Measurements from ENCODE around the gene ANAPC1.
"Not testable (repeated sequence)": the region's sequence is repeated elsewhere in the genome, so short reads cannot be mapped to it uniquely, and the experiment has no call there.

ANAPC1 gene

DNA sequence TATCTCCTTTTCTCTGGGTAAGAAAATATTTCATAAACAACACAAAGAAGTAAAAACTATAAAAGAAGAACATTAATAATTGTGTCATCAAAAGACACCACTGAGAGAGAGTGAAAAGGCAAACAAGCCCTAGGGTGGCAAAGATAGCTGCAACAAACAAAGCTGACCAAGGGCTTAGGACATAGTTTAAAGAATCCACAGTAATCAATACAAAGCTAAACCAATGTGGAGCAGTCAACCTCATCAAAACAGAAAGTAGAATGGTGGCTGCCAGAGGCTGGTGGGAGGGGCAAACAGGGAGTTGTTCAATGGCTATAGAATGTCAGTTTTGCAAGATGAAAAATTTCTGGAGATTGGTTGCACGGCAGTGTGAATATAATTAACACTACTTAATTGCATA, 93.4 kb downstream of the ANAPC1 start:
- not testable (repeated sequence) for H3K4me3 ChIP-seq (ENCODE audit: low read length); DNase-seq (ENCODE audit: low read depth)

DNA sequence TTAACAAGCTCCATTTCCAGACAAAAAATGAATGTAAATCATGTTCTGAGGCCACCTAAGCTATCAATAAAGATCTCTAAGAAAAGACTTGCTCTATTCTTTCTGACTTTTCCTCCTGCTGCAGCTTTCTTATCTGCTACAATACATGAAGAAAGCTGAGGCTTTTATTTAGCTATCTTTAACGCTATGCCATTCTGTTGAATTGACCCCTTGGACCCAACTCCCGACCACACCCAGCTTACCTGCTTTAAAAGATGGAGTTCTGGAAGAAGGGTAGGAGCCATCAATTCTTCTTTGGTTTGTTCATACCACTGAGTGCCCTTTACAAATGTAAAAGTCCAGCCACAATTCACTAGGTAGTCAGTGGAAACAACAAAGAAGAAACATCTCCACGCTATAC, 99.9 kb downstream of the ANAPC1 start:
- DNase-seq (ENCODE audit: low read depth); H3K4me3 ChIP-seq (ENCODE audit: low read length): not testable (repeated sequence)

DNA sequence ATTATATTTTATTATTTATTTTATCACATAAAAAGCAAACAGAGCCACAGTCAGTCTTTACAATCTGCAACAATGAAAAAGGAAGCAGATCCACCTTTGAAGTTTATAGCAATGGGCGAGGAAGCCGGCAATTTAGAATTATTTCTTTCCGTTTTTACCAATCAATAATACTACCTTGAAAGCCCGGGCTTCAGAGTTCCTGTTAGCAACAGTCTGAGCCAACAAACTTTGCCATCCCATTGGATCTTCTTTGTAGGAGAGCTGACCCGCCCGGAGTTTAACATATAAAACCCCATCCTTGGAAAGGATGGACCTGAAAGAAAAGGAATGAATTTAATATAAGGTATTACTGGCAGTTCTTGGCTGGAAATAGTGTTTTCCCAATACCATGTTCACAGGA, 101.8 kb downstream of the ANAPC1 start:
- not testable (repeated sequence) for H3K4me3 ChIP-seq (ENCODE audit: low read length); DNase-seq (ENCODE audit: low read depth)

- DNase-seq (ENCODE audit: low read depth); H3K4me3 ChIP-seq (ENCODE audit: low read length): not testable (repeated sequence)
Observed at GRCh38 chr2:111781443-111782094, 102.4 kb downstream of the ANAPC1 start.

DNA sequence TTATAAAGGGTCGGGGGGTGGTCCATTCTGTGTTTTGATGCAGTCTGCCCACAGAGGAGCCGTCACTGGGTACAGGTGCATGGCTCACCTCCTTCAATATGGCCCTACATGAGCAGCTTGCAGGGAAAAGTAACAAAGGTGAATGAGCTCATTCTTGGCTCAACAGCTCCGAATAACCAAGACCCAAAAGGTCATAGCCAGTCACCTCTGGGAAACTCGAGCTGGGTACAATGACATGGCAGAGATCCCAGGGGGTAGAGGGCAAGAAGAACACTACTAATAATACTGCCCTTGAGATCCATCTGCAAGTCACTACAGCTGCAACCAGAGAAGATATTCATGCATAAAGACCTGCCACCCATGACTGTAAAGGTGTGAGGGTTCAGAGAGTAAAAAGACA, 106.8 kb downstream of the ANAPC1 start:
- not testable (repeated sequence) for H3K4me3 ChIP-seq (ENCODE audit: low read length); DNase-seq (ENCODE audit: low read depth)

DNA sequence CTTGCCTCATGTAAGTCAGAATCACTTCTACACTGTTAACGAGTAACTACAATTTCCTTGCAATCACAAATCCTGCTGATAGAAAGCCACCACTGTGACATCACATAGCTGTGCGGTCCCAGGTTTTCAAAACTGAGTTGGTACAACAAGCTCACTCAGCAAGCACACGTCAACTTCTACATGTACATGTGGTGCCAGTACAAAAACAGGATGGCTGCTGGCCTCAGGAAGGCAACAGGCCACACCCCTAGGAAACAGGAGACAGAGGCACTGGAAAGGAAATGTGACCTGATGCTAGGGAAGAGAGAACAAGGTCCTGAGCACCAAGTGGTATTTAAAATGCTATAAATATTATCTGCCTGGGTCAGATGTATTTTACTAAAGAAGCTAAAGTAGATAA, 107.7 kb downstream of the ANAPC1 start:
- not testable (repeated sequence) for H3K4me3 ChIP-seq (ENCODE audit: low read length); DNase-seq (ENCODE audit: low read depth)

DNA sequence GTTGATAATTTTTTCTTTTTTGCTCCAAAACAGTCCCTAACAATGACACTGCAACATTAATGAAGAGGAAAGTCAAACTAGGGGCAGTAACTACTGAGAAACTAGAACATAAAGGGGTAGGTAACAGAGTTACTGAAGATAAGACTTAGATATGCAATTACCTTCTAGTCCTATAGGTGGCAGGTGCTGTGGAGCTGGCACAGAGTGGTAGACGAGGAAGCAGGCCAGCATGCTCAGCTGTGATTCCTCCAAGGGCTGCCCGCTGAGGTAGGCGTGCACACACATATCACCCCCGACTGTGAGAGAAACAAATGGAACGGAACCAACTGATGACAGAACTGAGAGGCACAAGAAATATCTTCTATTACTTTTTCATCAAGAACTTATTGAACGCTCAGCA, 111.8 kb downstream of the ANAPC1 start:
- not testable (repeated sequence) for H3K4me3 ChIP-seq (ENCODE audit: low read length); DNase-seq (ENCODE audit: low read depth)

GRCh38 chr2:111770916-111771658, 112.9 kb downstream of the ANAPC1 start:
- H3K4me3 ChIP-seq (ENCODE audit: low read length); DNase-seq (ENCODE audit: low read depth): not testable (repeated sequence)

- H3K4me3 ChIP-seq (ENCODE audit: low read length); DNase-seq (ENCODE audit: low read depth): not testable (repeated sequence)
Observed at GRCh38 chr2:111768266-111769190, 115.5 kb downstream of the ANAPC1 start.

- DNase-seq (ENCODE audit: low read depth); H3K4me3 ChIP-seq (ENCODE audit: low read length): not testable (repeated sequence)
Observed at GRCh38 chr2:111767087-111767486, 116.9 kb downstream of the ANAPC1 start.

- not testable (repeated sequence) for DNase-seq (ENCODE audit: low read depth)
Observed at GRCh38 chr2:111766295-111766694, 117.7 kb downstream of the ANAPC1 start.

DNA sequence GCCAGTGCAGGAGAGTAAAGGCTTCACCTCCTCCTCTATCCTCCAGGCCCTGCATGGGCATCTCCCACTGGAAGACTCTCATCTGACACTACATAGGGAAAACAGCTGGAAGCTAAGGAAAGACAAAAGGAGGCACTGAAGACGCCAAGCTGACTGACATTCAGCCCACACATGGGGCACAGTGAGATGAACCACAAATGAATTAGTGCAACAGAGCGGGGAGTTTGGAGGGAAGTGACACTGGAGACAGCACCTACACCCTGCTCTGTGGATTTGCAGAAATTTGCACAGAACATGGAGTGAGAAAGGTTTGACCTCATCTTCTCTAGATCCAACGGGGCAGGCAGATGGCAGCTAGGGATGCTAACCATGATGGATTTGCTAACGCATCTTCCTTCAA, 119.8 kb downstream of the ANAPC1 start:
- H3K4me3 ChIP-seq (ENCODE audit: low read length); DNase-seq (ENCODE audit: low read depth): not testable (repeated sequence)

More at GRCh38 chr2:111766295-111766694, 117.7 kb downstream of the ANAPC1 start:
- not testable (repeated sequence) for H3K4me3 ChIP-seq (ENCODE audit: low read length)

DNA sequence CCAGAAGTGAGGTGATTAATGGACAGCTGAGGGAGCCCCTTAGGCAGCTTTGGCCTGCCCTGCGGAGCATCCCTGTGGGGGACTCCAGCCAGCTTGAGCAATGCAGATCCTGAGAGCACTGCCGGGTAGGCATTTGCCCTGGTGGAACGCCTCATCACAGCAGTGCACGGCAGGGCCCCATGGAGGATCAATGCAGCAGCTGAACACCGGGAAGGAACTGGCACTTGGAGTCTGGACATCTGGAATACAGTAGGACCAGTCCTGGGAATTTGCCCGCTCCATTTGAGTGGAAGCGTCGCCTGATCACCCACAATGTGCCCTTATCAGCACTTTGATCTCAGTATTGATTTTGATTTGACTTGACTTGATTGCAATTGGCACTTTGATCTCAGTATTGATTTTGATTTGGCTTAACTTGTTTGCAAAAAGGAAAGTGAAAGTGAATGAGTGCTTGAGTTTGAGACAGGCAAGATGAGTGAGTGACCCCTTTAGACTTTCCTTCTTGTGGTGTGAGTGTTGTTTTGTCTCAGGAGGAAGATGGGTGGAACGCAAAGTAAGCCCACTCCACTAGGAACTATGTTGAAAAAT, 123.2 kb downstream of the ANAPC1 start:
- not testable (repeated sequence) for DNase-seq (ENCODE audit: low read depth); H3K4me3 ChIP-seq (ENCODE audit: low read length)

DNA sequence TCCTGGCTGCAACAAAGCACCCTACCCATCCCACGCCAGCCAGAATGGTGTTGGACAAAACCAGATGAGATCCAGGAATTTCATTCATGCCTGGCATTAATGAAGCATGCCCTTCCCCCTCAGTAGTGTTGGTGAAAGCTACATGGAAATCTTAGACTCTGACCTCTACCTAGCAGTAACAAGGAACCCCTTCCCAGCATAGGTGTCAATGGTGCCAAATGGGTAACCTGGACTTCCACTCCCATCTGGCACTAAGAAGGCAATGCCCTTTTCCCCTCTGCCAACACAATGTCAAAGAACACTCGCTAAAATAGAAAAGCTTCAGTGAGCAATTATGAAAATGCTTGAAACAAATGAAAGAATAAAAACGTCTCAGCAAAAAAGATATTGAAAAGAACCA, 131.5 kb downstream of the ANAPC1 start:
- not testable (repeated sequence) for H3K4me3 ChIP-seq (ENCODE audit: low read length); DNase-seq (ENCODE audit: low read depth)

DNA sequence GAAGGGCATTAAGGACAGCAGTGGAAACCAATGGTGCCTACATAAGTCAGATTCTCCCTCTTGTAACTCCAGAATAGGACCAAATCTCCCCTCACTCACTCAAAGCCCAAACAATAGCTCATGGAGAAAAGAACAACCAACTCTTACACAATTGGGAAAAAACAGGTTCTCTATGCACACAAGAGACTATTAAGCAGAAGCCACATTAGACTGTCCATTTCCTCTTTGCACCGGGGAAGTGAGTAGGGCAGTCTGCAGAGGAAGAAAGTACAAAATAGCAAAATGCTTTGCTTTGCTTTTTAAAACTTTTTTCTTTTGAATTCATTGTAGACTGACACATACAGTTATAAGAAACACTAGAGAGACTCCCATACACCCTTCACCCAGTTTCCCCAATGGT, 133.4 kb downstream of the ANAPC1 start:
- DNase-seq (ENCODE audit: low read depth); H3K4me3 ChIP-seq (ENCODE audit: low read length): not testable (repeated sequence)

DNA sequence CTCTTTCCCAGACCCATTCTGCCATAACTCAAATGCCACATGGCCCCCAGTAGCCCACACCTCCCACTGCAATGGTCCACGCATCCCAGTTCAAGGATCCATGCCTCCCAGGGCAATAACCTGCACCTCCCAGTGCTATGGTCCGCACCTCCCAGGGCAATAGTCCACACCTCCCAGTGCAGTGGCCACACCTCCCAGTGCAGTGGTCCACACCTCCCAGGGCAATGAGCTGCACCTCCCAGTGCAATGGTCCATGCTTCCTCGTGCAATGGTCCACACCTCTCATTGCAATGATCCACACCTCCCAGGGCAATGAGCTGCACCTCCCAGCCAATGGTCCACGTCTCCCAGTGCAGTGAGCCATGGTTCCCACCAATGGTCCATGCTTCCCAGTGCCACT, 135.6 kb downstream of the ANAPC1 start:
- H3K4me3 ChIP-seq (ENCODE audit: low read length); DNase-seq (ENCODE audit: low read depth): not testable (repeated sequence)

Measured in retinal pigment epithelial cell (primary cell).